GM21717 (cell line): Measurements from ENCODE around the gene ATF1.
"Not testable (repeated sequence)": the region's sequence is repeated elsewhere in the genome, so short reads cannot be mapped to it uniquely, and the experiment has no call there.

Source experiments
- ATAC-seq: cut with Tn5 transposase; IDR thresholded peaks from one replicate; pipeline ENCODE4 v1.9.1; 2021; ENCODE audit warnings: mild to moderate bottlenecking, moderate library complexity; ENCODE audit not compliant: unreplicated experiment

ATF1 gene

GRCh38 chr12:50855218-50855617 is 91.3 kb downstream of the ATF1 start:
- not testable (repeated sequence) for ATAC-seq

GRCh38 chr12:50855679-50856078 is 91.8 kb downstream of the ATF1 start:
- not testable (repeated sequence) for ATAC-seq

DNA sequence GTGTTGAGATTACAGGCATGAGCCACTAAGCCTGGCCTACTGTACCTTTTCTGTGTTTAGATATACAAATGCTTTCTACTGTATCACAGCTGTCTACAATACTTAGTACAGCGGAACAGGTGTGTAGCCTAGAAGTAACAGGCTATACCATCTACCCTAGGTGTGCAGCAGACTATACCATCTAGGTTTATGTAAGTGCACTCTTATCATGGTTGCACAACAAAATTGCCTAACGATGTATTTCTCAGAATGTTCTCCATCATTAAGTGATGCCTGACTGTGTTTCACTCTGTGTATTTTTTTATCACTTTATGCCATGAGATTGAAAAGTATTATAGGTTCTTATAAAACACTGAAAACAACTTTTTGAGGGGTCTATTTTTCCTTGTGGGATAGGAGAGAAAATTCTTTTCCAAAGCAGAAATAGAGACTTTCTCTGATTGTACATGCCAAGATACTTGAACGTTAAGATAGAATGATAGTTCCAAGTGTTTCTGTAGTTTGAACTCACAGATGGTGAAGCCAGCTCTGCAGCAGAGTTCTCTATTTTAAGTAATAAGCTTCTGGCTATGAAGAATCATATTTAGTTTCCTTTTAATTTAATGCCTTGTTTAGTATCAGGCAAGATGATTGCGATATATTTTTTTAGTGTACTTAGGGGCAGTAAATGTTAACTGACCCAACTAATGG is 95.9 kb downstream of the ATF1 start:
- ATAC-seq = no peak

GRCh38 chr12:50862316-50862715 is 98.4 kb downstream of the ATF1 start:
- ATAC-seq = no peak

GRCh38 chr12:50865266-50865665 is 101.4 kb downstream of the ATF1 start:
- no peak for ATAC-seq

DNA sequence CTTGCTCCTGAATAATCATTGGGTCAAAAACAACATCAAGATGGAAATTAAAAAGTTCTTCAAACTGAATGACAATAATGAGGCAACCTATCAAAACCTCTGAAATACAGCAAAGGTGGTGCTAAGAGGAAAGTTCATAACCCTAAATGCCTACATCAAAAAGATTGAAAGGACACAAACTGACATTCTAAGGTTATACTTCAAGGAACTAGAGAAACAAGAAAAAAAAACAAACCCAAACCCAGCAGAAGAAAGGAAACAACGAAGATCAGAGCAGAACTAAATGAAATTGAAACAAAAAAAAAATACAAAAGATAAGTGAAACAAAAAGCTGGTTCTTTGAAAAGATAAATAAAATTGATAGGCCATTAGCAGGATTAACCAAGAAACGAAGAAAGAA is 105.0 kb downstream of the ATF1 start:
- not testable (repeated sequence) for ATAC-seq
